Left ventricle myocardium superior (tissue), 1 donor: ENCODE results near the gene CLIP3. TPM values are rescaled to one million over a fixed set of nuclear protein-coding genes. Genes with fewer than 3 reads are reported as not detected.
A peak's percentile ranks its signal among the peaks of the same experiment; 100 is the strongest.
"Not testable (repeated sequence)": the region's sequence is repeated elsewhere in the genome, so short reads cannot be mapped to it uniquely, and the experiment has no call there.

Experiments used
- ATAC-seq: fragments of 200-7000 bp; cut with Tn5 transposase; one replicate; pipeline ENCODE4 v1.9.1; 2020; ENCODE audit warnings: mild to moderate bottlenecking, moderate library complexity
- DNase-seq: peaks from one replicate; pipeline ENCODE4 v3.0.0-alpha.2; 2020
- intact Hi-C: fragments of 100-400 bp; cut with micrococcal nuclease; formaldehyde crosslinking; loops from one replicate; pipeline ENCODE4 v1.11.0; 2022
- total RNA-seq: library from RNA; stranded (reverse); fragmentation: NEBNext Ultra II Directional; extraction: Animal tissue kit (Norgen Biotek cat#: 25700); gene quantifications from one replicate; pipeline ENCODE4 v1.2.1, GENCODE V29; 2021
- donor health status: DM: no; HTN: yes; CAD: no; lungs with severe emphysema.

CLIP3 gene
- total RNA-seq, 1 donor from 2014 or later: 5.0 TPM

GRCh38 chr19:35987571-35987896, 45.1 kb downstream of the CLIP3 start:
- no peak for DNase-seq
- intact Hi-C loops: no loop called here

GRCh38 chr19:35986664-35987570, 45.8 kb downstream of the CLIP3 start:
- DNase-seq (peak; percentile 46), ATAC-seq (peak; percentile 65)
- intact Hi-C loops: no loop called here

More at GRCh38 chr19:35987571-35987896, 45.1 kb downstream of the CLIP3 start:
- no peak for ATAC-seq

GRCh38 chr19:35986111-35986510, 46.6 kb downstream of the CLIP3 start:
- no peak for ATAC-seq
- DNase-seq: no peak
- intact Hi-C loops: no loop called here

GRCh38 chr19:35983177-35983576, 49.5 kb downstream of the CLIP3 start:
- ATAC-seq (no peak), DNase-seq (no peak)
- intact Hi-C loops: no loop called here

GRCh38 chr19:35980997-35981396, 51.7 kb downstream of the CLIP3 start:
- DNase-seq, intact Hi-C loops, ATAC-seq: not testable (repeated sequence)

- ATAC-seq (no peak), DNase-seq (no peak)
- intact Hi-C loops: no loop called here
These were observed 53.8 kb downstream of the CLIP3 start for GRCh38 chr19:35978832-35979365.

GRCh38 chr19:35978271-35978670, 54.4 kb downstream of the CLIP3 start:
- DNase-seq (no peak), ATAC-seq (no peak)
- intact Hi-C loops: no loop called here

- intact Hi-C loops: no loop called here
- ATAC-seq: no peak
- no peak for DNase-seq
These were observed 55.0 kb downstream of the CLIP3 start for GRCh38 chr19:35977446-35978222.

GRCh38 chr19:35975608-35976214, 57.0 kb downstream of the CLIP3 start:
- intact Hi-C loops: no loop called here
- DNase-seq (no peak), ATAC-seq (no peak)

- DNase-seq: no peak
- intact Hi-C loops: no loop called here
These were observed 59.2 kb downstream of the CLIP3 start for GRCh38 chr19:35973487-35973886.

GRCh38 chr19:35966771-35967170, 65.9 kb downstream of the CLIP3 start:
- intact Hi-C loops: no loop called here
- ATAC-seq (no peak), DNase-seq (no peak)

More at GRCh38 chr19:35973487-35973886, 59.2 kb downstream of the CLIP3 start:
- ATAC-seq: no peak

Other genes with a start within 250 kb of the CLIP3 start
- not detected for gene PRODH2, start 220.0 kb downstream of the CLIP3 start, total RNA-seq
- gene NPHS1, start 180.4 kb downstream of the CLIP3 start, total RNA-seq: not detected
- gene KIRREL2, start 176.0 kb downstream of the CLIP3 start, total RNA-seq: 0.12 TPM
- gene APLP1, start 164.3 kb downstream of the CLIP3 start, total RNA-seq: 25.7 TPM
- gene NFKBID, start 132.3 kb downstream of the CLIP3 start, total RNA-seq: 3.8 TPM
- gene HCST, start 130.3 kb downstream of the CLIP3 start, total RNA-seq: 7.1 TPM
- 28.5 TPM for gene TYROBP, start 124.6 kb downstream of the CLIP3 start, total RNA-seq
- 7.5 TPM for gene LRFN3, start 96.5 kb downstream of the CLIP3 start, total RNA-seq
- 9.4 TPM for gene SDHAF1, start 37.7 kb downstream of the CLIP3 start, total RNA-seq
- 0.30 TPM for gene SYNE4, start 24.1 kb downstream of the CLIP3 start, total RNA-seq
- 7.8 TPM for gene ALKBH6, start 18.7 kb downstream of the CLIP3 start, total RNA-seq
- gene THAP8, start 21.4 kb upstream of the CLIP3 start, total RNA-seq: 4.0 TPM
- 28.7 TPM for gene WDR62, start 22.0 kb upstream of the CLIP3 start, total RNA-seq
- gene OVOL3, start 78.3 kb upstream of the CLIP3 start, total RNA-seq: not detected
- gene POLR2I, start 82.0 kb upstream of the CLIP3 start, total RNA-seq: 157 TPM
- gene TBCB, start 82.6 kb upstream of the CLIP3 start, total RNA-seq: 93.7 TPM
- 838 TPM for gene CAPNS1, start 107.2 kb upstream of the CLIP3 start, total RNA-seq
- gene COX7A1, start 119.6 kb upstream of the CLIP3 start, total RNA-seq: 3,262 TPM
- gene ZNF565, start 181.8 kb upstream of the CLIP3 start, total RNA-seq: 4.6 TPM
- 29.1 TPM for gene ZNF146, start 182.2 kb upstream of the CLIP3 start, total RNA-seq